Occipital lobe (tissue), 2 donors: Measurements from ENCODE around the gene VASN. TPM values are rescaled to one million over a fixed set of nuclear protein-coding genes. Genes with fewer than 3 reads are reported as not detected.

Source experiments
- DNase-seq: peaks from one replicate; lab custom pipeline; 2025; lab: John Stamatoyannopoulos, UW
- total RNA-seq: library from RNA; depleted of rRNA; stranded (reverse); fragments of >200 nt; gene quantifications from one replicate; pipeline ENCODE4 v1.2.3, GENCODE V29; 2014

Gene VASN
- total RNA-seq, 1 donor from 2014 or later, result 2.5 TPM

DNA sequence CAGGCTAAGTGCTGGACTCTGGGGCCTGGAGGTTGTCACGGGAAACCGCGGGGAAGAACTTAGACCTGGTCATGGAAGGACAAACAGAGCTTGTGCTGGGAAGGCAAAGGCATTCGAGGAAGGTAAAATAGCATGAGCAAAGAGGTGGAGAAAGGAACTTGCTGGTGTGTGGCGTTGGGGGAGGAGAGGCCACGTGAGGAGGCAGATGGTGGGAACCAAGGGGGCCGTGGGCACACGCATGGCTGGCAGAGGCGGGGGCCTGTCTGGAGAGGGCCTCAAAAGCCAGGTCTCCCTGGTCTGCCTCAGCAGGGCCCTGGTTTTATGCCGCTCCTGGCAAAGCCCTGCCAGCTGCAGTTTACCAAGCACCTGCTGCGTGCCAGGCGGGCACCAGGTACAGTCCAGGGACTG lies 29.4 kb downstream of the VASN start:
- DNase-seq, result no peak

DNA sequence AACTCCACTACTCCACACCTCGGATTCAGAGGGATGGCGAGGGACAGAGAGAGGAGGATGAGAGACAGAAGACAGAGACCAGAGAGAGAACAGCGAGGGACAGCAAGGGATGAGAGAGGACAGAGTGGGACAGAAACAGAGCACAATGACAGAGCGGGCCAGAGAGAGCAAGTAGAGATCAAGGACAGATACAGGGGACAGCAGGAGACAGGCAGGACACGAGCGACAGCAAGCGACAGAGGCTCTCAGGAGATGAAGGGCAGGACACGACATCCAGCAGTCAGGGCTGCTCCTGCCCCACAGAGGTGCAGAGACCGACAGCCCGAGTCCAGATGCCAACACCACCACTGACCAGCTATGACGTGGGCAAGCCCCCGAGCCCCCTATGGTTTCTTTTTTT lies 29.9 kb downstream of the VASN start:
- no peak for DNase-seq

DNA sequence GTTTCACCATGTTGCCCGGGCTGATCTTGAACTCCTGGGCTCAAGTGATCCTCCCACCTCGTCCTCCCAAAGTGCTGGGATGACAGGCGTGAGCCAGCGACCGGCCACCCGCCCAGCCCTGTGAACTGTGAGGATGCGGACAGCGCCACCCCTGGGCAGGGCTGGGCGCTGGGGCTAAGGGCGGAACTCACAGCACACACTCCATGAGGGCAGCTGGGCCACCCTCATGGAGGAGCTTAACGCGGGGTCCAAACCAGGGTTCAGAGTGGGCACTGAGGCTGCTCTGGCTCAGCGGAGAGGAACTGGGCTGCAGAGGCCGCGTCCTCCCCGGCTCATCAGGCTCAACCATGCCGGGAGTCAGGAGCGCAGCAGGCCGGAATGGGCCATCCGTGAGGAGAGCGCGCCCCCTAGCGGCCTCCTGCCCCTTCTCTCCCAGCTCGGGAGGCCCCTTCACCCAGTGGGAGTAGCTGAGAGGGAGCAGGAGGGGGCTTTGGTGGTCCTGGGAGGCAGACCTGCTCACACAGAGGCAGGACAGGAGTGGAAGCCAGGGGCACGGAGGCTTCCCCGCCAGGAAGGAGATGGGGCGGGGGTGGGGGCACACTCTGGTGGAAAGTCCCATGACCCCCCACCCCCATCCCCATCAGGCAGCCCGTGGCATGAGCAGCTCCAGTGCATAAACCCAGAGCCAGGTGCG lies 30.9 kb downstream of the VASN start:
- DNase-seq, result peak; percentile 75

DNA sequence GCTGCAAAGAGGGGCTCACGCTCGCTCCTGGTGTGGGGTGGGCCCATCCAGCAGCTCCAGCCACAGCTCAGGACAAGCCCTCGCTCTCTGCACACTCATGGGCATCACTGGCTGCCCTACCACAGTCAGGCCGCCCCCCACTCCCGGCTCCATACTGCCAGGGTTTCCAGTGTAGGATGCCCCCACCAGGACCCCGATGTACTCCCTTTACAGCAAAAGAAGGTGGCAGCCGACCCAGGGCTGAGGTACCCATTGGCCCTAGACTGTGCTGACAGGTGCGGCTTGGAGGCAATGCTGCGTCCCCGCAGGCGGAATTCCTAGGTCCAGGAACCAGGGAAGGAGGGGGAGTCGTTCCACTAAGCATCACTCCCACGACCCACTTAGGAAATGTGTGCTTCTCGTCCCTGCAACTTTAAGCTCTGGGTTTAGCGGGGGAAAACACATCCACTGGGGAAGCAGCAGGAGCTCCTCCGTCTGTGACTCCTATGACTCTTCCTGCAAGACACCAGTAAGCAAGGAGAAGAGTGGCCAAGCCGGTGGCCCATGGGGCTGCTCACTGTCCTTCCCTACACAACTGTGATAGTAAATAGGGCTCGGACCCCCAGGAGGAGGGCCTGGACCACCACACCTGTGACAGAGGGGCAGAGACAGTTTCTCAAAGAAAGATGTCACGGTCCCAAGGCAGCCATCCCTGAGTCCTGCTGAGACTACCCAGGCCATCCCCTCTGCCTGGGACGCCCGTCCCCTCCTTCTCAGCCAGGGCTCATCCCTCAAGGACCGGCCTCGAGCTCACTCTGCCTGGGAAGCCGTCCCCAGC lies 31.7 kb downstream of the VASN start:
- no peak for DNase-seq

DNA sequence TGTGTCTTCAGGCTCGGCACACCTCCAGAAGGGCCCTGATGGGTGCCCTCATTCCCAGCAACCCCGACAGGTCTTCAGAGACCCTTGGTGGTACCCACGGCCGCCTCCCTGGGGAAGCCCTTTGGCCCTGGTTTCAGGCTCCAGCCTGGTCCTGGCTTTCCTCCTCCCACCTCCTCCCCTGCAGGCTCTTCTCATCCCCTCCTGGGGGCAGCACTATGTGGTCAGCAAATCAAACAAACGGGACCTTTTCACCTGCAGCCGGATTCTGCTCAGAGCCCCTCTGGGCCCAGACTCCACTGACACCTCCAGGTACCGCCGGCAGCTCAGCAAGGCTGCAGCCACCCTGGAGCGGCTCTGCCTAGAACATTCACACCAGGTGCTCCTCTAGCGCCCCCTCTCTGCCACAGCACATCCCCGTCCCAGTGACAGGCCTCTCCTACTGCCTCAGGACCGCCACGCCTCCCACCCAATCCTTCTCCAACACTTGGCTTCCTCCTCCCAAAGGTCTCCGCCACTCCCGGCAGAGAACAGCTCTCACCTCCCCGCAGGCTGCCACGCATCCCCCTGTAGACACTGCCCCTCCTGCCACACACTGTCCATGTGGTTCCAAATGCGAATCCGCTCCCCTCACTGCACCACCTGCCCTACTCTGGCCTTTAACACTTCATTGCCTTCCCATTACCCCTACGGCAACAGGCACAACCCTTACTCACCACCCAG lies 32.8 kb downstream of the VASN start:
- no peak for DNase-seq

DNA sequence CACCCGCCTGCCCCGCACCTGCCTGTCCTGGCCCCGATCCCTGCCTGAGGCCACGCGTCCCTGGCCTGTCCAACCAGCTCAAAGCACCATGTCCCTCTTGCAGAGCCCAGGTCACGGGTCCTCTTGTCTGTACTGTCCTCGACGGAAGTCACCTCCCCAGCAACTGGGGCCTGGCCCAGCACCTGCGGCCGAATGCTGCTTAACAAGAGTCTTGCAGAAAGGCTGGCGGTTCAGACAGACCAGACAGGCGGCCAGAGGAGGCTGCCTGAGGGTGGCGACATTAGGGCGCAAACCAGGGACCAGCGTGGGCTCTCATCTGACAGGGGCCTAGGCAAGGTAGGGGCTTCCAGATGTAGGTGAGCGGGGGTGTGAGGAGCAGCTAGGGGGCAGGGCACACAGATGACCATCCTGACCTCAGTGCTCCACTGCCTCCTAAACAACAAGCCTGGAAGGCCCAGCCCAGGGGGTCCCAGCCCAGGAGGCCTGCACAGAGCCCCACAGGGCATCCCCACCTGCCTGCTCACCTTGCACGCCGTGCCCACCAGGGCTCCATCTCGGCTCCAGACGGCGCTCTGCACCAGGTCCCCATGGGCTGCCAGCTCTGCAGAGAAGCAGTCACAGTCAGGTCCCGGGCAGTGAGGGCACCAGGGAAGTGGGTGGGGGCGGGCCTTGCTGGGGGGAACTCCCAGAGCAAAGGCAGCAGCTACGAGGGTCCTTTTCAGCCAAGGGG lies 33.5 kb downstream of the VASN start:
- no peak for DNase-seq

DNA sequence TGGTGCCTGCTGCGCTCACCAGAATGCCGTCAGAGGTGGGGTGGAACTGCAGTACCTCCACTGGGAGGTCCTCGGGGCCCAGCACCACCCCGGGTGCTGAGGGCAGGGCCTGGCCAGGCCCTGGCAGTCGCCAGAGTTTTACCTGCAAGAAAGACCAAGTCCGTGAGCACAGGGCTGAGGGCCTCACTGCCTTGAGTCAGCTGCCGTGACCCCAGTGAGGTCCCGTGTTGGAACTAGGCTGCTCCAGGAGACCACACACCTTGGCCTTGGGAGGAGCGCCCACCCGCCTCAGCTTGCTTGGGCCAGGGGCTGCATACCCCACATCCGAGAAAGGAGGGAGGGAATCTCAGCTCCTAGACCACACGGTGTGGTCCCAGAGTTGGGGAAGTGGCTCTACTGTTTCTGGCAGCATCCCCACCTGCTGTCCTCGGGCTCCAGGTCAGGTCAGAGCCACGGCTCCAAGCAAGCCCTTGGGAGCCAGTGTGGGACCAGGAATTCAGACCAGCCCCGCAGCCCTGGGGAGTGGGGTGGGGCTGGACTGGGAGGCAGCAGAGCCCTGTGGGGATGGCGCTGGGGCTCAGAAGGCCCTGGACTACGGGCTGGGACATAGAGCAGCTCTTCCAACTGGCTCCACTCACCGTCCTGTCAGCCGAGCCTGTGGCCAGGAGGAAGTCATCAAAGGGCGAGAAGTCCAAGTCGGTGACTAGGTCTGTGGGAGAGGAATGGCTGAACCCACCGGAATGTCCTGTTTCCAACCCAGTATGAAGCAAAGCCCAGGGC lies 36.1 kb downstream of the VASN start:
- no peak for DNase-seq

DNA sequence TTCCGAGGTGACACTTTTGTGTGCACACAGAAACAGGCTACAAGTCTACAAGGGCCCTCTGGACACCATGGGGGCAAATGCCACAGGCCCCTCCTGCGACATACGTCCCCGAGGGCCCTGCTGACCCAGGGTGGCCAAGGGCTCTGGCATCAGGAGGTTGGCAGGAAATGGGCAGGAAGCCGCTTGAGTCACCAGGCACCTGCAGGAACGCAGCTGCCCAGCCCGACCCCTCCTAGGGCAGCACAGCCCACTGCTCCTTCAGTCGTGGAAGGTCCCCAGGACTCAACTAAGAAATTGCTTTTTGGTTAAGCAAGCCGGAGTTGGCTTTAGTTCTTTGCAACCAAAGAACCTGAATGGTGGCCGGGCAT lies 36.7 kb downstream of the VASN start:
- DNase-seq, result no peak

DNA sequence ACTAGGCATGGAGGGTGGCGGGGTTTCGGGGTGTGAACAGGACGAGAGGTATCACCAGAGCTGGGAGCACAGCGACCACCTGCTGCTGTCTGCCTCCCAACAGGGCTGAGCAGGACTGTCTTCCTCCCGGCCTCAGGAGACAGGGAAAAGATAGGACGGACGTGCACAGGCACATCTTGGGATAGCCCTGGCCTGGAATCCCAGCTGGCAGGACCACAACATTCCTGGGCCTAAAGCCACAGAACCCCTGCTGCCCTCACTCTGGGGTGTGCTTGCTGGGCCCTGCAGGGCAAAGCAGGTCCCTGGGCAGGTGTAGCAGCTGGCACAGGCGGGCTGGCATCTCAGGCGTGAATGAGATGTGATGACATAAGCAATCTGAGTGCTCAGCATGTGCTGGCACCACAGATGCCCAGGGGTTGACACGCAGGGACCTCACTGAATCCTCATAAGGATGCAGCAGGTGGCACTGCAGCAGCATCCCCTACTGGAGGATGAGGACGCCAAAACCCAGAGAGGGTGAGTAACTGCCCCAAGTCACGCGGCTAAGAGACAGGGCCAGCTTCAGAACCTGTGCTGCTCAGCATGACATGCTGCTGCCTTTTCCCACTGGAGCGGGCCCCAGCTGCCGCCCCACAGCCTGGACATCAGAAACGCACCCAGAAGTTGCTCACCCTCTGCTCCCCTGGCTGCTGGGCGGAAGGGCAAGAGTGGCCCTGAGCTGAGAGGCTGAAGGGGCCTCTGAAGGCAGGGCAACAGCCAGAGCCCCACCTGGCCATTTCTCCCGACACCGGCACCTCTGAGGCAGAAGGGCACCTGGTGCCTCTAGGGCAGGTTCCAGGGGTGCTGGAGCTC lies 37.7 kb downstream of the VASN start:
- no peak for DNase-seq

DNA sequence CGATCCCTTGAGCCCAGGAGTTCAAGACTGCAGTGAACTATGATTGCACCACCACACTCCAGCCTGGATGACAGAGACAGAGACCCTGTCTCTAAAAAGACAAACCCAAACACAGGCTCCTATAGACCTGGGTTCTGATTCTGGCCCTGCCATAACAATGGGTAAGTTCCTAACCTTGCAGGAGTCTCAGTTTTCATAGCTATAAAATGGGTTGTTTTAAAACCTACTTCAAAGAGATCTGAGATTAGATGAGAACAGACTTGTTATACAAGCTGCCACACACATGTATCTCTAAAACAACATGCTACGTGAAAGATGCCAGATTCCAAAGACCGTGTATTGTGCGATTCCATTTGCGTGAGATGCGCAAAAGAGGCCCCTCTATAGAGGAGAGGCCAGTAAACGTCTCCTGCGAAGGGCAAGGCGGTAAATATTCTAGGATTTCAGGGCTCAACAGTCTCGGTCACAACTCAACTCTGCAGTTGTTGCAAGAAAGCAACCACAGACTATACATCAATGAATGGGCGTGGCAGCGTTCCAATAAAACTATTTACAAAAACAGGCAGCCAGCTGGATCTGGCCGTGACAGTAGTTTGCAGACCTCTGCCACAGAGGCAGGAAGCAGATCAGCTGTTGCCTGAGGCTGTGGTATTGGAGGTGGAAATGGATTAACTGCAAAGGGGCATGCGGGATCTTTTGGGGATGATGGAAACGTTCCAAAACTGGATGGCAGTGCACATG lies 38.9 kb downstream of the VASN start:
- DNase-seq, result peak; percentile 54

DNA sequence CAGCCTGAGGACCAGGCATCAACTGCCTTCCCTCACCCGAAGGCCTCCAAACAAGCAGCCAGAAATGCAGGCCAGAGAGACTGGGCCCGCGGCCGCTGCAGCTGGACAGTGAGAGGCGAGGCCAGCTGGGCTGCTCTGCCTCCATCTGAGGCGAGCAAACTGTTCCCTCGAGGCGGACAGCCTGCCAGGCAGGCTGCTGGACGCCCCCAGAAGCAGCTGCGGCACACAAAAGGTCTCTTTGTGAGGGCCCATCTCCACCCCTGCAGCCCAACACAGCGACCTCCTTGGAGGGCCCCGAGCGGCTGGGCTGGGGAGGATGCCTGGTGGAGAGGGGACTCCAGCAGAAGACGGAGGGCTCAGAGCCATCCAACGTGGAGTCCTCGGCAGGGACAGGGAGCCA lies 40.0 kb downstream of the VASN start:
- peak; percentile 88 for DNase-seq

DNA sequence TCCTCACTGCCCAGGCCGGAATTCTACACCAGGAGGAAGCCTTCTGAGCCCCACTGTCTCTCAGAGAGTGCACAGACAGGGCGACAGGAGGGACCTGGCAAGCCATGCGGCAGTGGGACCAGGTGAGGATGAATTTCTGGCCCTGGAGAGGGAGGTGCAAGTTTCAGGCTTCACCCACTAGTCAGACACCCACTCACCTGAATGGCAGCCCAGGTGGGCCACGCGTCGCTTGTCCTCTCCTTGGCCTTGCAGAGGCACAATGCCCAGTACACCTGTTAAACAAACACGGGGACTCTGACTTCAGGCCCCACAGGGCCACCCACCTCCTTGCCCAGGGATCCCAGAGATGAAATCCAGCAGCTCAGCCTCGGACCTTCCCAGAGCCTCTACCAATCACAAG lies 40.5 kb downstream of the VASN start:
- no peak for DNase-seq

DNA sequence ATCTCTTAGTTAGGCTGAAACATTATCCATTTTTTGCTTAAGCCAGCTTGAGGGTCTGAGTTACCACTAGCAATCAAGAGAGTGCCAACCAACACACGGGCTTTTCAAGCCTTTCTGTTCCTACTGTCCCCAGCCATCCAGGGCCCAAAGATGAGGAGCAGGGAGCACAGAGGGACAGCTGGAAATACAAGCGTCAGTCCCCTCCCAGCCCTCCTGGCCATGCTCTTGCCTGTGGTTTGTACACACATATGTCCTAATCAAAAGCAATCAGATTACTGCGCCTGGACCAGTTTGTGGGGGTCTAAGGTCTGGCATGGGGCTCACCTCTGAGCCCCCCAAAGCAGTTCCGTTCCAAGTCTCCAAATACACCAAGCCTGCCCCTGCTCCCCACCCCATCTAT lies 41.2 kb downstream of the VASN start:
- no peak for DNase-seq

DNA sequence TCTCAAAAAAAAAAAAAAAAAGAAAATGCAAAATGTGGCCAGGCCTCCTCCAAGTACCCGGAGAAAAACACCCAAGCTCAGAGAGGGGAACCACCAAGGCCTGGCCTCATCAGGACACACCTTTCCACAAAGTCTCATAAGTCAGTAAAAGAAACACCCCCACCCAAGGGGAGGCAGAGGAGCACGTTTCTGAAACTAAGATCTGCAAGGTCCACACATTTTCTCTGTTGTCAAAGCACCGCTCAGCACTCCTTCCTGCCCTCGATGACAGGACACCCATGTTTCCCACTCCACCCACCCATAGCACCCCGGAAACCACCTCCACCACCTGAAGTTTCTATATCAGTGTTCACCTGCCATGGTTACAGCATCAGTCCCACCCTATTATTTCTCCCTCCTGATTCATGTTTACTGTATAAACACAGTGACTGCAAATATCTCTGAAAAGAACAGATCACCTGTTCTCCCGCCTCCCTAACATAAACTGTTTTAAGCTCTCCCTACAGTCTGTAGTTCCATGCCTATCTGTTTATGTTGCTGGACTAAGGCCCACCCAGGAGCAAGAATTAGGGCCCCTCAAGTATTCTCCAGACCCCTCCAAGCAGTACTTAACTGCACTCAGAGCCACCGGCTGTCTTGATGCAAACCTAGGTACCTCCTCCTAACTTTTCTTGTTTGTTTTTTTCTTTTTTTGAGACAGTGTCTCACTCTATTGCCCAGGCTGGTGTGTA lies 42.7 kb downstream of the VASN start:
- DNase-seq, result no peak

DNA sequence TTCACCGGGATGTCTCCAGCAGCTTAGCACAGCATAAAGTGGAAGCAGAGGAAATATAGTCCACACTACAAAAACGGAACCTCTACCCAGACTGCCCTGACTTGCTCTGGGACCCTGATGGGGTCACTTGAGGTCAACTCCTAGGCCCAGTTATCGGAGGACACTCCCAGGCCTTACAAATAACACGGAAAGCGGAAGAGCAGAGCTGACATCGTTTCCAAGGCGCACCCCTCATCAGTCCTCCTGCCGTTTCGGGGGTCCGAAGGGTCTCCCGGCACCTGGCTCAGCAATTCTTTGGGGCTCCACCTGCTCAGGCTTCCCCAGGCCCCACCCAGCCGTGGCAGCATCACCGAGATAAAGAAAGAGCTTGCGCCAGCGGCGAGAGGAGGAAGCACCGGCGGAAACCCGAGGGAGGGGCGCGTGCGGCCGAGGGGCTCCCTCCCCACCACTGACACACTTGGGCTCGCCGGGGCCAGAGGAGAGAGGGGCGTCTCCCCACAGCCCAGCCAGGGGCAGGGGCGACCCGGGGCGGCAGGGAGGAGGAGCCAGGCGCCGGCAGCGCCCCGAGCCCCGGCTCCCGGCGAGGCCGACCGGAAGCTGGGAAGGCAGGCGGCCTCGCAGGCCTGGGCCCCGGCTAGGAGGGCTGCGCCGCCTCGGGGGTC lies 44.0 kb downstream of the VASN start:
- no peak for DNase-seq

DNA sequence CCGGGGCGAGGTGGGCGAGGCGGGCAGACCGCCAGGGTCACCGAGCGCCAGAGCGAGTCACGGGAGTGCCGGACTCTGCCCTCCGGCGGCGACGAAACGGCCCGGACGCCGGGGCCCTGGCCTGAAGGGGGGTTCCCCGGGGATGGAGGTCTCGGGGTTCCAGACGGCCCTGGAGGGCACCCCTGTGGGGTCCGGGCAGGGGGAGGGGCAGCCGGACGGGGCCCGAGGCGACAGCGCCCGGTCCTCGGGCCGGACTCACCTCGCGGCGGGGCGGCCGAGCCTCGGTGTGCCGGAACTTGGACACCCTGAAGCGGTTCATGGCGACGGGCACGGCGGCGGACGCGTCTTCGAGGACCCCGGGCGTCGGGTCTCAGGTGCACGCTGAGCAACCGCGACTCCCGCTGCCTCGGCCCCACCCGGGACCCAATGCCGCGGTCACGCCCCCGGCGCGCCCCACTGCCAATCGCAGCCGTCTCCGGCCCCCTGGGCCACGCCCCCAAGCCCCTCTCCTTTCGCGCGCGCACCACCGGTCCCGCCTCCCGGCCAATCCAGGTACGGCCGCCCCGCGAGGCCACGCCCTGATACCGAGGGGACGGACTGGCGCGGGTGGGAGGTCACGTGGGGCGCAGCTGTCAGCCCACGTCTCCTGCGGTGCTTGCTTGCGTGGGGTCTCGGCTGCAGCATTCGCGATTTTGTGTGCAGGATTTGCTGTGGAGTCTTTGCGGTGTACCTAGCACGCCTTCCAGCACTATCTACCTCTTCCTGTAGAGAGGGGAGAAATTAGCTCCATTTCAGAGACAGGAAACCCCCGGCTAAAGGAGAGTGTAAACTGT lies 44.8 kb downstream of the VASN start, which contains the start of gene CORO7:
Gene CORO7, minus strand, starts transcription at position 397 of the 833 bp plus-strand sequence. Its CDS starts 78 bp downstream, at position 319.
- peak; percentile 97 for DNase-seq

DNA sequence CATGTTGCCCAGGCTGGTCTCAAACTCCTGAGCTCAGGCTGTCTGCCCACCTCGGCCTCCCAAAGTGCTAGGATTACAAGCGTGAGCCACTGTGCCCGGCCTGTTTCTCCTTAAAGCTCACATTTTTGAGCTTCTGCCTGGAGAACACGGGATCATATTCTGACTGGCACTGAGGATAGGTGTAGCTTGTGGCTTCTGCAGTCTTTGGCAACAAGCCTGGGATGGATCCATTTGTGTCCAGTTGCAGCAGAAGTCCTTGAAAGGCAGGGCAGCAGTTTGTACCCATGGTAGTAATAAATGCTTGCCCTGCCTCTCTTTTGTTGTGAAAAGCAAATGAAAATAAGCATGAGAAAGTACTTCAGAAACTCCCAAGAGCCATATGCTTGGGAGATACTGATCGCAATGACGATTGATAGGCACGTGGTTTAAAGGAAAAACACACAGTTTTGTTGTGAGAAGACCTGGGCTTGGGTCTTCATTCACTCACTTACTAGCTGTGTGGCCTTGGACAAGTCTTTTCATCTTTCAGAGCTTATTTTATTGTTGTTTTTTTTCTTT lies 47.8 kb downstream of the VASN start:
- no peak for DNase-seq
